H1 (cell line): Measurements from ENCODE around the gene AK5.

ENCODE experiments used
- EP300 ChIP-seq, 2 experiments: IDR thresholded peaks; 1 replicate in 1 of 2; 2 replicates in 1 of 2; pipeline ENCODE4 v1.6.1; 2011 to 2012; ENCODE audit warnings: low read depth in 2 of 2, low read length in 2 of 2, mild to moderate bottlenecking in 2 of 2, borderline replicate concordance in 1 of 2, inconsistent platforms in 1 of 2, moderate library complexity in 1 of 2
- PHF8 ChIP-seq: fragments of 200-600 bp; sonication (generic); conservative IDR thresholded peaks from 2 replicates; pipeline ENCODE4 v1.7.1; 2012; ENCODE audit warnings: low read depth, mild to moderate bottlenecking, inconsistent platforms, low read length, moderate library complexity

DNA sequence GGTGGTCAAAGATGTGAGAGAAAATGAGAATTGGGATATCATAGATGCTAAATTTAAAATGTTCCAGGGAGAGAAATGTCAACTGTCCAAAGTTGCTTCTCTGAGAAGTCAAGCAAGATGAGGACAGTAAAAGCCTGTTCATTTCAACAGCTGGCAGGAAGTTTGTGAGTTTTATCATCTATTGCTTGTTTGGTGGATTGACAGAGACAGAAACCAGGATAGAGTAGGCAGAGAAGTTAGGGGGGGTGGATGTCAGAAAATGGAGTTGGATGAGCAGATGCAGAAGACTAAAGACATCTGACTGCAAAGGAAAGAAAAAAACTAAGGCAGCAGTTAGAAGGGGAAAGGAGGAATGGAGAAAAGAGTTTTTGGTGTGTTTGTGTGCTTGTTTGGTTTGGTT lies 78.4 kb downstream of the AK5 start:
- TF ChIP-seq PHF8 = no peak
- TF ChIP-seq EP300 (IDR thresholded peaks at IDR 0.05; ENCODE audit: borderline replicate concordance in 1 of 2, low read depth in 2 of 2, low read length in 2 of 2) = no peak
